GM19193 (cell line): ENCODE measurements around the gene PKIB.

Experiments
- POLR2A ChIP-seq: IDR thresholded peaks from 4 replicates; pipeline ENCODE4 v1.6.1; 2011; ENCODE audit not compliant: insufficient read depth, insufficient read length; ENCODE audit errors: extremely low read depth

The PKIB gene

DNA sequence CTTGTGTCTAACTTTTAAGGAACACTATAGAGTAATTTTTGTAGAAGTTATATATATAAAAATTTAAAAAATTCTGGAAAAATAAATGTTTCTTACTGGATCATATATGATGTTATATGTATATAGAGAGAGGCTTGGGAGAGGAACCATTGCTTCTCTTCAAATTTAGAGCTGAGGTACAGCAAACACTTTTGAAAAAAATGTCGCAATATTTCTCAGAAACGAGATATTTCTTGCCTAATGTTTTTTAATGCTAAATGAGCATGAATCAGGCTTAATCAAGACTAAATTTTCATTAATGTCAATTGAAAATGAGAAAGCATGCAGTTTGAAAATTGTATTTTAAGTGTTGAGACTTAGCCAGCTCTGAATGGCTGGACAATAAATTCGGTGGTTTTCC, 2.6 kb downstream of the PKIB start:
- no peak for TF ChIP-seq POLR2A

DNA sequence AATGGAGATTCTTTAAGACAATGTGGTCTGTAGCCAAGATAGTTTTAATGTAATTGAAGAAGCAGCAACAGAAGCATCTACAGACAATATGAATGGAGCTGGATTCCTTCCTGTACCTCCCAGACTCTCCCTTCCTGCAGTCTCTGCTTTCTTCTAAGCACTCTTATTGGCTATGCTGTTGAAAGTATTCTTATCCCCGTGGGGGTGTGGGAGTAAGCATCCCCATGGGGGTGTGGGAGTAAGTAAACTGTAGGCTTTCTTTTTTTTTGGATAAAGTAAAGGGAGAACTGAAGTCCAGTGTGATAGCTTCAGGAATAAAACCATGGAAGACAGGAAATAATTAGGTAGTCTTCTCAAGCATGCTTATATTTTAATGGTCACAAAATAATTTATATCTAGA, 4.1 kb downstream of the PKIB start:
- TF ChIP-seq POLR2A = no peak

DNA sequence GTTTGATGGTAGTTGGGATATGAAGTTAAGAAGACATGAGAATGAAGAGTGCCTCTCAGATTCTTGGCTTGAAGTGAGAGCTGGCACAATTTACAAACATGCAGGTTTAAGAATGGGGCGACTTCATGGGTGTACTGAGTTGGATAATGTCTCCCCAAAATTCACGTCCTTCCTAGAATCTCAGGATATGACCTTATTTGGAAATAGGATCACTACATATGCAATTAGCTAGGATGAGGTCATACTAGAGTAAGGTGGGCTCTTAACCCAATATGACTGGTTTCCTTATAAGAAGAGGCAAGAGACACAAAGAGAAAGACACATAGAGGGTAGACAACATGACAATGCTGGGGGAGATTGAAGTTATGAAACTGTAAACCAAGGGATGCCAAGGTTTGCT, 5.2 kb downstream of the PKIB start:
- TF ChIP-seq POLR2A = no peak

DNA sequence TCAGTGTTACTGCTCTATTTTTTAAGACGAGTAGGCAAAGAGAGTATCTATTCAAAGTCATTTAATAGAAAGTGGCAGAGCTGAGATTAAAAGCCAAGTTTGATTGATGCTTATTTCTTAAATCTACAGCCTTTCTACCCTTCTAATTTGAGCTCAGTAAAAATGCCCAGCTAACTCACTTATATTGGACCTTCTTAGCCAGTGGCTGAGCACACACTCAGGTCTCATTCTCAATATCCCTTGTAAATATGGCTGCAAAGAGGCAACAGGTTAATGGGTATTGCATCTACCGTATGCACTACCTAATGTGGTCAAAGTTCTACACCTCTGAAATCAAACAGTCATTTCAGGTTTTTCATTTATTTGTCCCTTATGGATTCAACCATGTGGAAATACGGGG, 6.7 kb downstream of the PKIB start:
- no peak for TF ChIP-seq POLR2A

DNA sequence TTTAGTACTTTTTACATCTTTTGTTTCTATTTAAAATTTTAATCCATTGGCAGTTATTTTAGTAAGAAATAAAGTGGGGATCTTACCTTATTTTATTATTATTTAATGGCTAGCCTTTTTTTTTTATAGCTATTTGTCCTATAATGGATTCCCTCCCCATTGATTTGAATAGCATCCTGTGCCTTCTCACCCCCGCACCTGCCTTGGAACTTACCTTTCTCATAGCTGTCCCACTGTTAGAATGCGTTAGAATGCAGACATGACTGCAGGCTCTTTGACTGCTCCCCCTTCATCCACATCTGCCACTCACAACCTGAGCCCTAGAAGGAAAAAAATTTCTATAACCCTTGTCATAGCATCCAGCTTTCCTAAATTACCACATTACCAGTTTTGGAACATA, 9.1 kb downstream of the PKIB start:
- no peak for TF ChIP-seq POLR2A

DNA sequence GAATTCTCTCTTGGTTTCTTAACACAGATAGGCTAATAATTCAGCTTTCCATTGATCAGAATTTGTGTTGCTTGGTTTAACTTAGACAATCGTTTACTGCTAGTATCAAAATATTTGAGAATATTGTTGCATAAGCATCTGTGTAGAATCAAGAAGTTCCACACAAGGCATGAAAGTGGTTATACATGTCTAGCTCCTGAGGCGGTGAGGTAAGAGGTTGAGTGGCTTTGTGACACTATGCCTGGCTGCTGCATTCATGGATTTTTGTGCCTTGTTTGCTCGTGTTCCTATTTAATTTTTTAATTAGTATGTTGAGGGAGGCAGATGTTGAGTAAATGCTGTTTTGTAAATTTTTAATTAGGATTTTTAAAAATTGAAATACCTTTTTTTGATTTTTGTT, 10.2 kb downstream of the PKIB start:
- TF ChIP-seq POLR2A = no peak

DNA sequence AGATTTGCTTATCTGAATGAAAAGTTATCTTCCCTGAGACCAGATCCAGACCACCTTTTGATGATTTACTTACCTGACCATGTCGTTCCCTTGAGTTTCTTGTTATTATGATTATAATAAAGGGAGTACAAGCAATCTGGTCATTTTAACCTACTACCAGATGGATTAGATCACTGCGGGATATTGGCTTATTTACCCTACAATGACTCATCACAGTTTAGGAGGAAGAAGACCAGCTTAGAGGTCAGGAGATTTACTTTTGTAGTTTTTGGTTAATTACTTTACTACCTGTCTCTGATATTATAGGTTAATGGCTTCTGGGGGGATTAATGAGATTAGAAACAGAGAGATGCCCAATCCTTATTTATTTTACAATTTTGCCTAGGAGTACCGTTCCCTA, 10.7 kb downstream of the PKIB start:
- TF ChIP-seq POLR2A = no peak

DNA sequence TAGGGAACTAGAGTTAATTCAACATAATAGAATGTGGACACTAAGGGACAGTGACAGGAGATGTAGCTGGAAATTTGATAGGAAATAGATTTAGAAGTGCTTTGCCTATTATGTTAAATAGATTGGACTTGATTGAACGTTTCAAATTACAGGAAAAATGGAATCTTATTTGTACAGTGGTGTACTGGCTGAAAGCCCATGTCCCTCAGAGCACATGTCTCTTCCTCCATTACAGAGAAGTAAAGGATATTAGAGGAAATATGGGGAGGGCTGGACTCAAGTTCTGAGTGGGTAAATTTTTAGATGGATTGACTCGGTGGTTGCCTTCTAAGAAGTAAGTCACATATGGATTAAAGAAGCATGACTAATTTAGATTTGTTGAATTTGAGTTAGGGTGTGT, 11.4 kb downstream of the PKIB start:
- no peak for TF ChIP-seq POLR2A

DNA sequence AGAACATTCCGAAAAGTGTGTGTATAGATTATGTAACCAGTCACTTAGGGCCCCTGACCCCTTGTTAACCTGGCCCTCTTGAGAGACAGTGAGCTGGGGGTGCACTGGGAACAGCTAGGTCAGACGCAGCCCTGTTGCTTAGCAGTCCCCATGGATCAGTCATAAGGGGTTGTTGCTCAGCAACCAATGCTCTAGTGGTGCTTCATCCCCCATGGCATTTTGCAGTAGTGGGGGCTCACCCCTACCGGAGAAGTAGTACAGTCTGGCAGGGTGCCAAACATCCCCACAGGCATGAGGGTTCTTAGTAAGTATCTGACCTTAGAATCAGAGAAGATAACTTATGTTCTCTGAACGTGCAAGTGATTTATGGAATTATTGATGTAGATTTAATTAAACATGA, 12.3 kb downstream of the PKIB start:
- no peak for TF ChIP-seq POLR2A

DNA sequence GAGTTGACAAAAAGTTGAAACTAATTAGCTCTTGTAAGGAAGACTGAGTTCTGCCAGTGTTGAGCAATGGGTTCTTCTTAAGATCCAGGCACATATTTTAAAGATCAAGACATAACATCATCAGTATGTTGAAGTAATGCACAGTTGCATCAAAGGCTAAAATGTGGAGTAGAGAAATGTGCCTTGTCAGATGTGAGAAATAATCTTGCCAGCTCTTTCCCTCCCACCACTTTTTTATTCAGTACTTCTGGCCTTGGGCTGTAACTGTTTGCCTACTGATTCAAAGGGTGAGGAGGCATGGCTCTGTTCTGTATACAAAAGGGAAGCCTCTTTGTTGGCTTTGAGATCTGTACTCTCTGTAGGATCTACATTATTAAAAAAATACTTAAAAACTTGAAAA, 13.1 kb downstream of the PKIB start:
- TF ChIP-seq POLR2A = no peak

DNA sequence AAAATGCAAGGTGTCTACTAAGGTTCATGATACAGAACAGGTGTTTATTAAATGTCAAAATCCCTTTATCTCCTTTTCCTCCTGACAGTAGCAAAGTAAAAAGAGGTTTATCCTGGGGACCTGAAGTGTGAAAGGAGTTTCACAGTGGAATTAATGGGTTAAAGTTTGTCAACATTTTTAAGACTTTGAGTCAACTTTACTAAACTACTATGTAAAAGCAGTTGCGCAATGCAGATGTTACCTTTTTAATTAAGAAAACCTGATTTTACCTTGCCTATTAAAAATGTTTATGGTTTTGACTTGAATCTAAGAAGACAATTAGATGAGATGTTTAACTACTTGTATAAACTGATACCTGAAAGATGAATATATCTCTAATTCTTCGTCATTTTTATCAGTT, 14.6 kb downstream of the PKIB start:
- TF ChIP-seq POLR2A = no peak

DNA sequence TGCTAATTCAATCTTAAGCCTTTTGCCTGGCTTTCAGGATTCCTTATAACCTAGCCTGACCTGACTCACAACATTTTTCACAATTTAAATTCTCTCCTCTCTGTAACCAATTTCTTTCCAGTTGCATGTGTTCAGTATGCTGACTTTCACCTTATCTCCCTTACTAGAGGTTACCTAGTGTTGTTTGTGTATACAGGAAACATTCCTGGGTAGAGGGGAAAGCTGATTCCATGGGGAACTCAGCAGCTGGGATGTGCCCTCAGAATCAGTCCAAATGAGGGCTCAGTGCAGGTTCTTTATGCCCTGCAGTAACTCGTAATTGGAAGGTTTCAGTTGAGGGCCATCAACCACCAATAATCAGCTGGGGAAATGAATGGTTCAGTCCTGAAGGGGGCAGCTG, 18.5 kb downstream of the PKIB start:
- no peak for TF ChIP-seq POLR2A

DNA sequence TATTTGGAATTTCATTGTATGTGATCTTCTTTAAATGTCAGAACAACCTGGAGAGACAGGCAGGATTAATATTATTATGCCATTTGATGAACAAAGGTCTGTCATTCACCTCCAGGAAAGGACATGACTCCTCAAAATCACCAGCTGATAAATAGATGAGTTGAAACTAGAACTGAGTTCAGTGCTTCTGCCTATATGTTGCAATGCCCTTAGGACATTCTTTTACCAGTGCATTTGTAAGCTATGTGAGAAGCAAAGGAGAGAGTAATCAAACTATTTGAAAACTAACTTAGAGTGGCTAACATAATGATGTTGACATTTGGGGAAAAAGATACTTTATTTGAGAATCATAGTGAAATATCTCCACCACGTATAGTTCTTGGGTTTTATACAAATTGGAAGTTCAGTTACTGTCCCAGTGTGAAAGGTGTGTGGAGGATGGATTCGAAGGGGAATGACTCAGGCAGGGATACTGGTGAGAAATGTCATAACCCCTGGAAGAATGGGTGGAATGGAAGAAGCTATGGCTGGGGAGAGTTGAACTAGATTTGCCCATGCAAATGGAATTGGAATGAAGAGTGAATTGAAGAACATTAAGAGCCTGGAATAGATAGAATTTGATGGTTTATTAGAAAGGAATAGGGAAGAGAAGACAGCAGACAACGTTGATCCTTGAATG, 21.5 kb downstream of the PKIB start:
- TF ChIP-seq POLR2A = no peak

DNA sequence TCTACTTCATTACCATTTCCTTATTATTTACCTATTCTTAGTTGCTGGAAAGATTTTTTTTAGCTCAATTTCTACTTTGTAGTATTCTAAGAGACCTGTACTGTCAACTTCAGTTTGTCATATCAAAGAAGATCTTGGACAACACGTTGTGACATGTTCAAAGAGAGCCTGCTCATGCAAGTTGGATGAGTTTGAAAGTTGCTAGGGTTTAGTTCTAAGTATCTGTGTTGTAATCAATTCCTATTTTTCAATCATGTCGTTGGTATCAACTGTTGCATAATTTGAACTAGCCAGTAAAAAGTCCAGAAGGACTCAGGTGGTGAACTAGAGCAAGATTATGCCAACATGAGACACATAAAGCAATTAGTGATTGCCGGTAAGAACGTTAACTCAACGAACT, 30.2 kb downstream of the PKIB start:
- no peak for TF ChIP-seq POLR2A

DNA sequence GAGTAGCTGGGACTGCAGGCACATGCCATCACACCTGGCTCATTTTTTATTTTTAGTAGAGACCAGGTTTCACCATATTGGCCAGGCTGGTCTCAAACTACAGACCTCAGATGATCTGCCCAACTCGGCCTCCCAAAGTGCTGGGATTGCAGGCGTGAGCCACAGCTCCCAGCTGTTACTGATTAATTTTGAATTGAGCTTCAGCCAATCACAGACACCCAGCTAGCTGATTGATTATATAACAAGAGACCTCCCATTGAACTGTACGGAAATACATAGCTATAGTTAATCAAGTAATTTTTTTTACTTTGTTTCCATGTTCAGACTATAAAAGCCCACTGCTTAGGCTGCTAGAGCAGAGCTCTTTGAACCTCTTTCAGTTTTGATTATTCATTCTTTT, 31.6 kb downstream of the PKIB start:
- no peak for TF ChIP-seq POLR2A

DNA sequence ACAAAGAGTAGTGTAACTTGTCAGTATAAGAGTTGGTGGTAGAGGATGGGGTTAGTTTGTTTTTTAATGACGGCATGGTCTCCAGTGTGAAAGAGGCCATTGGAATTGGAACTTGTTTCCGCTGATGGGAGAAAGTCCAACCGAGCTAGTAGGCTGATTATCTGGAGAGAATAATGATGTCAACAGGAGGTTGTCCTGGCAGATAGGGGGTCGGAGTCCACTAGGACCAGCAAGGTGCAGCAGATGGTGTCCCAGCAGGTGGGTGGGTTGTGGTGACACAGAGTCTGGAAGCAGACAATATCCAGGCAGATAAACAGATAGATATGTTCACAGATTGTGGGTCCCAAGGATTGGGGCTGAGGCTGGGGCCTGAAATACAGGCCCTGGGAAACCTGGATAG, 35.1 kb downstream of the PKIB start:
- TF ChIP-seq POLR2A = no peak

DNA sequence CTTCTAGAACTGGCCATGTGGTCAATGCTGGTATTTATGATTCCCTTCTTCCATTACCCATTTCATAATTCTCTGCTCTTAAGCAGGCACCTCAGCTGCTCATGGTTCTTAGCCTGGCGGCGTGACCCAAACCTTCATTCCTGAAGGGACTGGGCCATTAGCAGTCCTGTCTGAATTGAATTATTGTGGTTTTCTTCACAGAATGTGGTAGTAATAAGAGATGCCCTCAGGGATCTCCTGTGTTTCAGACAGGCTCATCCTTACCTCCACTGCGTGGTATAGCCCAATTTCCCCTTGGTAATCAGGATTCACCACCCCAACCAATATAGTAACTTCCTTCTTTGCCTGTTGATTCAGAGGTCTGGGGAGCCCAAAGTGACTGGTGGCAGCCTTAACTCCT, 37.6 kb downstream of the PKIB start:
- TF ChIP-seq POLR2A = no peak
